GM20431 (cell line): ENCODE results near the gene C16orf87.
"Not testable (repeated sequence)": the region's sequence is repeated elsewhere in the genome, so short reads cannot be mapped to it uniquely, and the experiment has no call there.

Experiments used
- in situ Hi-C: fragments of 300-500 bp; cut with MseI, MboI; formaldehyde crosslinking; loops from one replicate; pipeline ENCODE4 v1.15.0; 2020; ENCODE audit warnings: low sequenced_read_pairs; ENCODE audit not compliant: unreplicated experiment

C16orf87 gene

GRCh38 chr16:46830902-46831647 is at the start of gene C16orf87:
TSS of gene C16orf87 (minus strand) at chr16:46831180. CDS start at chr16:46831149, 31 bp downstream.
- in situ Hi-C loops = no loop called here

- in situ Hi-C loops = no loop called here
Measured at GRCh38 chr16:46875243-46875642, 44.3 kb upstream of the C16orf87 start.

GRCh38 chr16:46873201-46873600 is 42.2 kb upstream of the C16orf87 start:
- in situ Hi-C loops = no loop called here

- in situ Hi-C loops = no loop called here
Measured at GRCh38 chr16:46871597-46871996, 40.6 kb upstream of the C16orf87 start.

- in situ Hi-C loops = not testable (repeated sequence)
Measured at GRCh38 chr16:46868891-46869290, 37.9 kb upstream of the C16orf87 start.

- in situ Hi-C loops = not testable (repeated sequence)
Measured at GRCh38 chr16:46867486-46867885, 36.5 kb upstream of the C16orf87 start.

- in situ Hi-C loops = no loop called here
Measured at GRCh38 chr16:46866286-46866685, 35.3 kb upstream of the C16orf87 start.

GRCh38 chr16:46862555-46863447 is 31.8 kb upstream of the C16orf87 start:
- in situ Hi-C loops = no loop called here

- in situ Hi-C loops = no loop called here
Measured at GRCh38 chr16:46859719-46860152, 28.8 kb upstream of the C16orf87 start.

- in situ Hi-C loops = no loop called here
Measured at GRCh38 chr16:46858151-46858550, 27.2 kb upstream of the C16orf87 start.

GRCh38 chr16:46857368-46857945 is 26.5 kb upstream of the C16orf87 start:
- in situ Hi-C loops = no loop called here

GRCh38 chr16:46855389-46855788 is 24.4 kb upstream of the C16orf87 start:
- in situ Hi-C loops = no loop called here

GRCh38 chr16:46854846-46855245 is 23.9 kb upstream of the C16orf87 start:
- in situ Hi-C loops = loop anchor here (5.0 kb wide), 1 partner anchor 57 kb away; no protein-coding TSS in a partner anchor

GRCh38 chr16:46853713-46854443 is 22.9 kb upstream of the C16orf87 start:
- in situ Hi-C loops = loop anchor here (5.0 kb wide), 1 partner anchor 58 kb away; no protein-coding TSS in a partner anchor

- in situ Hi-C loops = loop anchor here (5.0 kb wide), 1 partner anchor 60 kb away; no protein-coding TSS in a partner anchor
Measured at GRCh38 chr16:46852130-46852529, 21.1 kb upstream of the C16orf87 start.

- in situ Hi-C loops = loop anchor here (5.0 kb wide), 1 partner anchor 61 kb away; no protein-coding TSS in a partner anchor
Measured at GRCh38 chr16:46850619-46851555, 19.9 kb upstream of the C16orf87 start.

- in situ Hi-C loops = no loop called here
Measured at GRCh38 chr16:46848768-46849764, 18.1 kb upstream of the C16orf87 start.

GRCh38 chr16:46845952-46846351 is 15.0 kb upstream of the C16orf87 start:
- in situ Hi-C loops = no loop called here
